Brain microvascular endothelial cell (primary cell): ENCODE data around the gene MYO1B.

ENCODE experiments used
- DNase-seq: peaks from one replicate; pipeline ENCODE4 v3.0.0-alpha.2; 2020
- H3K27ac ChIP-seq: fragments of 250-450 bp; sonication (Bioruptor Pico); 2 replicates; pipeline ENCODE4 v1.5.1; 2020; ENCODE audit warnings: mild to moderate bottlenecking, moderate library complexity
- H3K27me3 ChIP-seq: fragments of 250-450 bp; sonication (Bioruptor Pico); replicated peaks from 2 replicates; pipeline ENCODE4 v1.5.1; 2020; ENCODE audit warnings: mild to moderate bottlenecking
- H3K36me3 ChIP-seq: fragments of 250-450 bp; sonication (Bioruptor Pico); replicated peaks from 2 replicates; pipeline ENCODE4 v1.5.1; 2020; ENCODE audit warnings: mild to moderate bottlenecking
- H3K4me3 ChIP-seq: 2 replicates; pipeline ENCODE4 v1.5.1; 2011; ENCODE audit warnings: low read depth, mild to moderate bottlenecking, control low read depth, low read length, moderate library complexity
- CTCF ChIP-seq: IDR thresholded peaks from 2 replicates; pipeline ENCODE4 v1.5.1; 2011; ENCODE audit warnings: low read depth, mild to moderate bottlenecking, moderate library complexity, low read length, control low read depth, inconsistent platforms; ENCODE audit errors: missing control alignments
- in situ Hi-C: cut with HindIII; loops from 2 replicates; pipeline ENCODE4 v1.10.0; 2017; ENCODE audit warnings: low sequenced_read_pairs, low pct_ligation_motif_present

Gene MYO1B

GRCh38 chr2:191299010-191299409 lies 53.8 kb downstream of the MYO1B start:
- H3K36me3 ChIP-seq = no peaks in the 10 kb centered on the region
- TF ChIP-seq CTCF = peak; percentile 61
- H3K27ac ChIP-seq = peak overlapping the region; percentile 24
- no peak overlapping the region for H3K4me3 ChIP-seq
- in situ Hi-C loops = no loop called here
- H3K27me3 ChIP-seq = no peaks in the 10 kb centered on the region
- no peak for DNase-seq

- H3K36me3 ChIP-seq = no peaks in the 10 kb centered on the region
- no peak overlapping the region for H3K4me3 ChIP-seq
- no peak for TF ChIP-seq CTCF
- in situ Hi-C loops = no loop called here
- H3K27me3 ChIP-seq = no peaks in the 10 kb centered on the region
- H3K27ac ChIP-seq = no peak overlapping the region
- DNase-seq = no peak
Observed at GRCh38 chr2:191299866-191300265, 54.7 kb downstream of the MYO1B start.

GRCh38 chr2:191301971-191302370 lies 56.8 kb downstream of the MYO1B start:
- H3K4me3 ChIP-seq = no peak overlapping the region
- no peak for TF ChIP-seq CTCF
- DNase-seq = no peak
- H3K36me3 ChIP-seq = no peaks in the 10 kb centered on the region
- H3K27me3 ChIP-seq = no peaks in the 10 kb centered on the region
- in situ Hi-C loops = no loop called here
- no peak overlapping the region for H3K27ac ChIP-seq

GRCh38 chr2:191302459-191303139 lies 57.4 kb downstream of the MYO1B start:
- Histone ChIP-seq H3K27me3 (no peaks in the 10 kb centered on the region), H3K27ac (no peak overlapping the region), H3K4me3 (no peak overlapping the region), H3K36me3 (no peaks in the 10 kb centered on the region)
- TF ChIP-seq CTCF = peak; percentile 67
- in situ Hi-C loops = no loop called here
- peak; percentile 35 for DNase-seq

GRCh38 chr2:191303140-191304005 lies 58.2 kb downstream of the MYO1B start:
- no peak overlapping the region for H3K4me3 ChIP-seq
- DNase-seq = no peak
- H3K36me3 ChIP-seq = no peaks in the 10 kb centered on the region
- no peak for TF ChIP-seq CTCF
- no peak overlapping the region for H3K27ac ChIP-seq
- H3K27me3 ChIP-seq = no peaks in the 10 kb centered on the region
- in situ Hi-C loops = no loop called here
